Measurements from ENCODE around the gene ALDOA.
"Not testable (repeated sequence)": the region's sequence is repeated elsewhere in the genome, so short reads cannot be mapped to it uniquely, and the experiment has no call there.

Gene ALDOA

GRCh38 chr16:30092373-30093010 lies 26.9 kb downstream of the ALDOA start:
- DNase-seq: peak; percentile 83

- no peak for DNase-seq
Measured at GRCh38 chr16:30094541-30095165, 29.1 kb downstream of the ALDOA start.

GRCh38 chr16:30095166-30096078 lies 29.9 kb downstream of the ALDOA start:
- peak; percentile 24 for DNase-seq

GRCh38 chr16:30096105-30096861 lies 30.7 kb downstream of the ALDOA start, which contains the start of gene YPEL3:
YPEL3 (minus strand) TSS chr16:30096213; CDS start chr16:30095482, 731 bp downstream.
- peak; percentile 91 for DNase-seq

- DNase-seq: no peak
Measured at GRCh38 chr16:30096862-30097563, 31.5 kb downstream of the ALDOA start.

GRCh38 chr16:30104090-30104489 lies 38.5 kb downstream of the ALDOA start:
- no peak for DNase-seq

GRCh38 chr16:30104492-30104891 lies 38.9 kb downstream of the ALDOA start:
- no peak for DNase-seq

- no peak for DNase-seq
Measured at GRCh38 chr16:30108059-30108850, 42.7 kb downstream of the ALDOA start.

GRCh38 chr16:30110661-30111060 lies 45.1 kb downstream of the ALDOA start:
- DNase-seq: no peak

GRCh38 chr16:30112197-30113030 lies 46.9 kb downstream of the ALDOA start:
- peak; percentile 83 for DNase-seq

GRCh38 chr16:30113031-30113710 lies 47.6 kb downstream of the ALDOA start, which contains the start of gene GDPD3:
GDPD3 (minus strand) TSS chr16:30113537; CDS start chr16:30113478, 59 bp downstream.
- DNase-seq: no peak

GRCh38 chr16:30113711-30114333 lies 48.3 kb downstream of the ALDOA start:
- DNase-seq: no peak

- no peak for DNase-seq
Measured at GRCh38 chr16:30114411-30114810, 48.9 kb downstream of the ALDOA start.

- not testable (repeated sequence) for DNase-seq
Measured at GRCh38 chr16:30114833-30115232, 49.3 kb downstream of the ALDOA start.

GRCh38 chr16:30115238-30115637 lies 49.7 kb downstream of the ALDOA start:
- no peak for DNase-seq

- no peak for DNase-seq
Measured at GRCh38 chr16:30116291-30117207, 51.0 kb downstream of the ALDOA start.

- DNase-seq: no peak
Measured at GRCh38 chr16:30117768-30118167, 52.2 kb downstream of the ALDOA start.

GRCh38 chr16:30119428-30119827 lies 53.9 kb downstream of the ALDOA start:
- DNase-seq: no peak

Measured in stimulated activated CD4-positive, alpha-beta T cell treated with anti-CD3 and anti-CD28 coated beads, Interleukin-15, amount 100 ng/mL, for 24 hours (primary cell).